BLaER1 treated with 17β-estradiol and CSF1 and Interleukin-3, amounts not matched to agents 10 nM and 100 nM (cell line): ENCODE results near the gene KRT81.

Experiments used
- H3K27ac ChIP-seq, 11 experiments: shearing (Covaris generic); formaldehyde crosslinking; 2 replicates each; pipeline ENCODE4 v1.8.1; 2022
- H3K27me3 ChIP-seq, 11 experiments: shearing (Covaris generic); formaldehyde crosslinking; 2 replicates each; pipeline ENCODE4 v1.8.1; 2022
- H3K36me3 ChIP-seq, 11 experiments: shearing (Covaris generic); formaldehyde crosslinking; 2 replicates each; pipeline ENCODE4 v1.8.1; 2022
- H3K4me1 ChIP-seq, 10 experiments: shearing (Covaris generic); formaldehyde crosslinking; 2 replicates each; pipeline ENCODE4 v1.8.1; 2022
- H3K4me2 ChIP-seq, 11 experiments: shearing (Covaris generic); formaldehyde crosslinking; 2 replicates each; pipeline ENCODE4 v1.8.1; 2022
- H3K4me3 ChIP-seq, 10 experiments: shearing (Covaris generic); formaldehyde crosslinking; 2 replicates each; pipeline ENCODE4 v1.8.1; 2022
- H3K9ac ChIP-seq, 11 experiments: shearing (Covaris generic); formaldehyde crosslinking; 2 replicates each; pipeline ENCODE4 v1.8.1; 2022
- H3K9me3 ChIP-seq, 11 experiments: shearing (Covaris generic); formaldehyde crosslinking; replicated peaks in 1 of 11; 2 replicates each; pipeline ENCODE4 v1.8.1; 2022
- H4K20me1 ChIP-seq, 11 experiments: shearing (Covaris generic); formaldehyde crosslinking; 2 replicates each; pipeline ENCODE4 v1.8.1; 2022
- Cebpa-rat ChIP-seq, 11 experiments: shearing (Covaris generic); IDR thresholded peaks; 2 replicates each; pipeline ENCODE4 v1.8.1; 2022

Gene KRT81

GRCh38 chr12:52291267-52291935, at the start of gene KRT81:
Gene KRT81, minus strand, starts transcription at chr12:52291534. Its CDS starts 69 bp downstream, at chr12:52291465.
- Histone ChIP-seq H3K9me3 (no peaks in the 10 kb centered on the region), H3K36me3 (no peaks in the 10 kb centered on the region), H3K27ac (no peak within 1 kb of the TSS), H3K4me3 (no peak within 1 kb of the TSS), H4K20me1 (no peaks in the 10 kb centered on the region), H3K27me3 (no peaks in the 10 kb centered on the region), H3K4me2 (0 out of 22 replicates have a peak within 1 kb of the TSS, but pooled peaks of 1 of the 11 experiments have one; percentile 14), H3K9ac (no peak within 1 kb of the TSS), H3K4me1 (peaks cover 8 to 56% (median 30%) of the 10 kb centered on the region in 10 experiments)
- no peak for TF ChIP-seq Cebpa-rat (IDR thresholded peaks at IDR 0.05)

- Histone ChIP-seq H3K4me1 (no peaks in the 10 kb centered on the region), H3K27me3 (no peaks in the 10 kb centered on the region), H3K36me3 (no peaks in the 10 kb centered on the region; a peak in 1 of 22 replicates), H3K27ac (no peak overlapping the region), H3K9ac (no peak overlapping the region), H3K4me2 (no peak overlapping the region), H3K4me3 (no peak overlapping the region), H4K20me1 (no peaks in the 10 kb centered on the region), H3K9me3 (peaks cover 16 to 28% (median 23%) of the 10 kb centered on the region in 11 experiments)
- no peak for TF ChIP-seq Cebpa-rat (IDR thresholded peaks at IDR 0.05)
Observed at GRCh38 chr12:52338241-52338960, 47.1 kb upstream of the KRT81 start.

- H3K27ac ChIP-seq = no peak overlapping the region
- no peaks in the 10 kb centered on the region for H3K27me3 ChIP-seq
- no peak overlapping the region for H3K4me3 ChIP-seq
- no peak for TF ChIP-seq Cebpa-rat (IDR thresholded peaks at IDR 0.05)
- no peaks in the 10 kb centered on the region for H3K4me1 ChIP-seq
- no peaks in the 10 kb centered on the region; a peak in 1 of 22 replicates for H3K36me3 ChIP-seq
- H3K4me2 ChIP-seq = no peak overlapping the region
- H3K9me3 ChIP-seq = peaks cover 14 to 25% (median 20%) of the 10 kb centered on the region in 11 experiments
- H3K9ac ChIP-seq = no peak overlapping the region
- H4K20me1 ChIP-seq = no peaks in the 10 kb centered on the region
Observed at GRCh38 chr12:52337054-52337453, 45.7 kb upstream of the KRT81 start.

GRCh38 chr12:52336641-52337040, 45.3 kb upstream of the KRT81 start:
- TF ChIP-seq Cebpa-rat (IDR thresholded peaks at IDR 0.05) = no peak
- H3K4me1 ChIP-seq = no peaks in the 10 kb centered on the region
- no peak overlapping the region for H3K9ac ChIP-seq
- H3K4me2 ChIP-seq = no peak overlapping the region
- no peak overlapping the region for H3K4me3 ChIP-seq
- H3K9me3 ChIP-seq = peaks cover 14 to 25% (median 20%) of the 10 kb centered on the region in 11 experiments
- no peaks in the 10 kb centered on the region for H4K20me1 ChIP-seq
- H3K27ac ChIP-seq = no peak overlapping the region
- H3K36me3 ChIP-seq = no peaks in the 10 kb centered on the region; a peak in 1 of 22 replicates
- H3K27me3 ChIP-seq = no peaks in the 10 kb centered on the region

- Histone ChIP-seq H3K9ac (no peak overlapping the region), H3K9me3 (peaks cover 14 to 25% (median 20%) of the 10 kb centered on the region in 11 experiments), H3K27ac (no peak overlapping the region), H3K27me3 (no peaks in the 10 kb centered on the region), H4K20me1 (no peaks in the 10 kb centered on the region), H3K4me3 (no peak overlapping the region), H3K4me1 (no peaks in the 10 kb centered on the region), H3K36me3 (no peaks in the 10 kb centered on the region; a peak in 1 of 22 replicates), H3K4me2 (no peak overlapping the region)
- TF ChIP-seq Cebpa-rat (IDR thresholded peaks at IDR 0.05) = no peak
Observed at GRCh38 chr12:52335598-52336262, 44.4 kb upstream of the KRT81 start.

GRCh38 chr12:52334185-52334584, 42.9 kb upstream of the KRT81 start:
- peaks cover 14 to 25% (median 20%) of the 10 kb centered on the region in 11 experiments for H3K9me3 ChIP-seq
- no peak overlapping the region for H3K4me2 ChIP-seq
- no peaks in the 10 kb centered on the region for H3K27me3 ChIP-seq
- H3K27ac ChIP-seq = no peak overlapping the region
- H3K4me3 ChIP-seq = no peak overlapping the region
- H3K36me3 ChIP-seq = no peaks in the 10 kb centered on the region; a peak in 1 of 22 replicates
- H3K9ac ChIP-seq = no peak overlapping the region
- TF ChIP-seq Cebpa-rat (IDR thresholded peaks at IDR 0.05) = no peak
- H3K4me1 ChIP-seq = peaks cover 0 to 6% (median 0%) of the 10 kb centered on the region in 10 experiments; a peak in 3 of 20 replicates
- H4K20me1 ChIP-seq = no peaks in the 10 kb centered on the region

- TF ChIP-seq Cebpa-rat (IDR thresholded peaks at IDR 0.05) = no peak
- no peaks in the 10 kb centered on the region for H4K20me1 ChIP-seq
- peaks cover 0 to 6% (median 0%) of the 10 kb centered on the region in 10 experiments; a peak in 3 of 20 replicates for H3K4me1 ChIP-seq
Observed at GRCh38 chr12:52333321-52333720, 42.0 kb upstream of the KRT81 start.

GRCh38 chr12:52332381-52332780, 41.0 kb upstream of the KRT81 start:
- Histone ChIP-seq H4K20me1 (no peaks in the 10 kb centered on the region), H3K4me1 (peaks cover 0 to 9% (median 0%) of the 10 kb centered on the region in 10 experiments; a peak in 5 of 20 replicates), H3K9me3 (peaks cover 14 to 25% (median 18%) of the 10 kb centered on the region in 11 experiments), H3K4me3 (no peak overlapping the region), H3K36me3 (no peaks in the 10 kb centered on the region; a peak in 1 of 22 replicates), H3K27me3 (no peaks in the 10 kb centered on the region), H3K4me2 (no peak overlapping the region), H3K27ac (no peak overlapping the region), H3K9ac (no peak overlapping the region)
- no peak for TF ChIP-seq Cebpa-rat (IDR thresholded peaks at IDR 0.05)

More at GRCh38 chr12:52333321-52333720, 42.0 kb upstream of the KRT81 start:
- Histone ChIP-seq H3K36me3 (no peaks in the 10 kb centered on the region; a peak in 1 of 22 replicates), H3K9ac (no peak overlapping the region), H3K27me3 (no peaks in the 10 kb centered on the region), H3K4me2 (no peak overlapping the region), H3K27ac (no peak overlapping the region), H3K4me3 (no peak overlapping the region), H3K9me3 (peaks cover 14 to 25% (median 20%) of the 10 kb centered on the region in 11 experiments)

- no peak overlapping the region for H3K27ac ChIP-seq
Observed at GRCh38 chr12:52331833-52332232, 40.5 kb upstream of the KRT81 start.

More at GRCh38 chr12:52331833-52332232, 40.5 kb upstream of the KRT81 start:
- H3K4me3 ChIP-seq = no peak overlapping the region
- no peaks in the 10 kb centered on the region for H3K27me3 ChIP-seq
- TF ChIP-seq Cebpa-rat (IDR thresholded peaks at IDR 0.05) = no peak
- H3K4me2 ChIP-seq = no peak overlapping the region
- peaks cover 12 to 19% (median 15%) of the 10 kb centered on the region in 11 experiments for H3K9me3 ChIP-seq
- no peaks in the 10 kb centered on the region for H4K20me1 ChIP-seq
- H3K36me3 ChIP-seq = no peaks in the 10 kb centered on the region; a peak in 1 of 22 replicates
- no peak overlapping the region for H3K9ac ChIP-seq
- H3K4me1 ChIP-seq = peaks cover 0 to 13% (median 0%) of the 10 kb centered on the region in 10 experiments; a peak in 5 of 20 replicates
